NCI-H2227 (cell line): ENCODE results near the gene GCNT1.
"Not testable (repeated sequence)": the region's sequence is repeated elsewhere in the genome, so short reads cannot be mapped to it uniquely, and the experiment has no call there.

Source experiments
- DNase-seq: peaks from one replicate; lab custom pipeline; 2025; ENCODE audit not compliant: unreplicated experiment; lab: John Stamatoyannopoulos, UW

Gene GCNT1

DNA sequence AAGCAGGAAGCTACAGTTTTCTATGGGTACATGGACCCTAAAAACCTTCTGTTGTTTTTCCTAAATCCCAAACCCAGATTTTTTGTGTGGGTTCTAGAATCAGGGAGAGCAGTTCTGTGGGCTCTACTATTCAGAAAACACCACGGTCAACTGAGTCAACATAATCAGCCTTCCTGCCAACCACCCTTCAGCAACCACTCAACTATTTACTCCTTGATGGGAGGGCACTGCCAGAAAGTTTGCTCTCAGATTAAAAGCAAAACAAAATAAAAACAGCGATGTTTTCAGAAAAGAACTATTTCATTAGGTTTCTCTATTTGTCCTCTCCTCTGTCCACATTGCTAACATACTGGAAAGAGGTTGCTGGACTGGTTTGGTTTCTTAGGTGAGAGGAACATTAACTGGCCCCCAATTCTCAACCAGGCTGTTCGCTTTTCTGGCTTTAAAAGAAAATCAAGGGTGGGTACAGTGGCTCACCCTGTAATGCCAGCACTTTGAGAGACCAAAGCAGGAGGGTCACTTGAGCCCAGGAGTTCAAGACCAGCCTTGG lies 72.3 kb downstream of the GCNT1 start:
- DNase-seq, result no peak

- not testable (repeated sequence) for DNase-seq
Measured at GRCh38 chr9:76532877-76533276, 73.9 kb downstream of the GCNT1 start.

GRCh38 chr9:76534026-76534425 lies 75.0 kb downstream of the GCNT1 start:
- no peak for DNase-seq

GRCh38 chr9:76537150-76537646 lies 78.2 kb downstream of the GCNT1 start:
- DNase-seq, result no peak

DNA sequence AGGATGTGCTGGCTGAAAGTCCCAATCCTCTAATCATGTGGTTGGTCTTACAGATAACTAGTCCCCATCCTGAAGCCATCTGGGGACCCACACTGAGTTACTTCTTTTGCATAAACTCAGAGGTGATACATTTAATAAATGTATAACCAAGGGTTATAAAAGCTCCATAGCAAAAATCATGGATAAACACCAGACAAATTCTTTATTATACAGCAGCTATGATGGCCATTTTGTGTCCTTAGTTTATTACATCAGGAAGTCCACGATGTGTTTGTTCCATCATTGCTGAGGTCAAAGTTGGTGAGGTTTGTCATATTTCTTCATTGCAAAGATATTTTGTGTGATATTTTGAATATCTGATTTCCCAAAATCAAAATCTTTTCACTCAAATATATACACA lies 80.2 kb downstream of the GCNT1 start:
- DNase-seq, result no peak

DNA sequence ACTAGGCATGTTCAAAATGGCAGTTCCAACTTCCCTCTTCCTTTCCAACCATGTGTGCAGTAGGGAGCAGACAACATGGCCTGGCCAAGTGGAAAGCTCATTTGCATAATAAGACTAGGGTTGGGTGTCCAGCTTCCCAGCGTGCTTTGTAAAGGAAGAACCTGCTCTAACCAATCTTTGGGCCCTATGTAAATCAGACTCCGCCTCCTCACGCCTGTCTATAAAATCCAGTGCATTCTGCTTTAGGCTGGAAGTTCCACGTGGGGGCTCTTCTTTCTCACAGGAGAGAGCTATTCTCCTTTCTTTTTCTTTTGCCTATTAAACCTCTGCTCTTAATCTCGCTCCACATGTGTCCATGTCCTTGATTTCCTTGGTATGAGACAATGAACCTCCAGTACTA lies 83.4 kb downstream of the GCNT1 start:
- peak; percentile 11 for DNase-seq

GRCh38 chr9:76545191-76545590 lies 86.2 kb downstream of the GCNT1 start:
- DNase-seq, result no peak

DNA sequence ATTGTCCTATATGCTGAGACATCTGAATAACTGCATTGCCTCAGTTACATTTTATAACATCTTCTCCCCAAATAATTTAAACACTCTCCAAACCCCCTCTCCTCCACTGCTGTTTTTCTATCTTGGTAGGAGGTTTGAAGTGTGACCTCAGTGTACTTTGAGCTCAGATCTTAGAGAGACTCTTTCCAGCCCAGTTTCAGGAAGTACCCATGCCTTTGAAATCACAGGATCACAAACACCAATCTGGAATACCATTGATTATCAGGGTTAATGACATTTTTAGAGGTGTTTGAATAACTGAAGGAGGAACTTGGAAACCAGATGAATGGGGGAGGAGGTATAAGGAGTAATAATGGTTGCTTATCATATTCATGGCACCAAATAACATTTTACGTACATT lies 93.2 kb downstream of the GCNT1 start:
- DNase-seq, result no peak

- DNase-seq, result no peak
Measured at GRCh38 chr9:76552751-76553455, 93.9 kb downstream of the GCNT1 start.

- DNase-seq, result no peak
Measured at GRCh38 chr9:76553680-76554079, 94.7 kb downstream of the GCNT1 start.
